Activated CD4-positive, alpha-beta T cell treated with anti-CD3 and anti-CD28 coated beads for 4 hours (primary cell): ENCODE data around the gene MACROD2.

Experiments used
- DNase-seq, 2 donors: peaks; one replicate each; pipeline ENCODE4 v3.0.0-alpha.2; 2020

The MACROD2 gene

GRCh38 chr20:14553774-14554534, 558.6 kb downstream of the MACROD2 start:
- DNase-seq = no peak

- no peak for DNase-seq
Observed at GRCh38 chr20:14555676-14556075, 560.4 kb downstream of the MACROD2 start.

GRCh38 chr20:14556206-14556605, 560.9 kb downstream of the MACROD2 start:
- DNase-seq = no peak

- DNase-seq = no peak
Observed at GRCh38 chr20:14559612-14560011, 564.3 kb downstream of the MACROD2 start.

- no peak for DNase-seq
Observed at GRCh38 chr20:14561741-14562221, 566.5 kb downstream of the MACROD2 start.

- no peak for DNase-seq
Observed at GRCh38 chr20:14562981-14563380, 567.7 kb downstream of the MACROD2 start.

GRCh38 chr20:14566505-14566904, 571.2 kb downstream of the MACROD2 start:
- DNase-seq = no peak

GRCh38 chr20:14568225-14568624, 572.9 kb downstream of the MACROD2 start:
- no peak for DNase-seq

GRCh38 chr20:14568701-14569100, 573.4 kb downstream of the MACROD2 start:
- DNase-seq = no peak

- DNase-seq = no peak
Observed at GRCh38 chr20:14569641-14570040, 574.3 kb downstream of the MACROD2 start.

GRCh38 chr20:14570811-14571210, 575.5 kb downstream of the MACROD2 start:
- no peak for DNase-seq

GRCh38 chr20:14573676-14574075, 578.4 kb downstream of the MACROD2 start:
- no peak for DNase-seq

GRCh38 chr20:14576196-14576877, 581.0 kb downstream of the MACROD2 start:
- DNase-seq = no peak

GRCh38 chr20:14580418-14581074, 585.2 kb downstream of the MACROD2 start:
- no peak for DNase-seq

- no peak for DNase-seq
Observed at GRCh38 chr20:14581731-14582130, 586.4 kb downstream of the MACROD2 start.

- DNase-seq = no peak
Observed at GRCh38 chr20:14582855-14583254, 587.5 kb downstream of the MACROD2 start.

GRCh38 chr20:14583413-14583812, 588.1 kb downstream of the MACROD2 start:
- no peak for DNase-seq

- no peak for DNase-seq
Observed at GRCh38 chr20:14589383-14589782, 594.1 kb downstream of the MACROD2 start.

GRCh38 chr20:14595051-14595450, 599.7 kb downstream of the MACROD2 start:
- DNase-seq = no peak

- DNase-seq = no peak
Observed at GRCh38 chr20:14597206-14597715, 601.9 kb downstream of the MACROD2 start.

- no peak for DNase-seq
Observed at GRCh38 chr20:14599613-14600012, 604.3 kb downstream of the MACROD2 start.

GRCh38 chr20:14600527-14600926, 605.2 kb downstream of the MACROD2 start:
- no peak for DNase-seq

- DNase-seq = no peak
Observed at GRCh38 chr20:14604143-14604542, 608.8 kb downstream of the MACROD2 start.
